Measurements from ENCODE around the gene FBXO31. TPM values are rescaled to one million over a fixed set of nuclear protein-coding genes. Genes with fewer than 3 reads are reported as not detected.

The FBXO31 gene, protein sequence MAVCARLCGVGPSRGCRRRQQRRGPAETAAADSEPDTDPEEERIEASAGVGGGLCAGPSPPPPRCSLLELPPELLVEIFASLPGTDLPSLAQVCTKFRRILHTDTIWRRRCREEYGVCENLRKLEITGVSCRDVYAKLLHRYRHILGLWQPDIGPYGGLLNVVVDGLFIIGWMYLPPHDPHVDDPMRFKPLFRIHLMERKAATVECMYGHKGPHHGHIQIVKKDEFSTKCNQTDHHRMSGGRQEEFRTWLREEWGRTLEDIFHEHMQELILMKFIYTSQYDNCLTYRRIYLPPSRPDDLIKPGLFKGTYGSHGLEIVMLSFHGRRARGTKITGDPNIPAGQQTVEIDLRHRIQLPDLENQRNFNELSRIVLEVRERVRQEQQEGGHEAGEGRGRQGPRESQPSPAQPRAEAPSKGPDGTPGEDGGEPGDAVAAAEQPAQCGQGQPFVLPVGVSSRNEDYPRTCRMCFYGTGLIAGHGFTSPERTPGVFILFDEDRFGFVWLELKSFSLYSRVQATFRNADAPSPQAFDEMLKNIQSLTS
- total RNA-seq = 31.4 and 50.4 TPM in 2 replicates

DNA sequence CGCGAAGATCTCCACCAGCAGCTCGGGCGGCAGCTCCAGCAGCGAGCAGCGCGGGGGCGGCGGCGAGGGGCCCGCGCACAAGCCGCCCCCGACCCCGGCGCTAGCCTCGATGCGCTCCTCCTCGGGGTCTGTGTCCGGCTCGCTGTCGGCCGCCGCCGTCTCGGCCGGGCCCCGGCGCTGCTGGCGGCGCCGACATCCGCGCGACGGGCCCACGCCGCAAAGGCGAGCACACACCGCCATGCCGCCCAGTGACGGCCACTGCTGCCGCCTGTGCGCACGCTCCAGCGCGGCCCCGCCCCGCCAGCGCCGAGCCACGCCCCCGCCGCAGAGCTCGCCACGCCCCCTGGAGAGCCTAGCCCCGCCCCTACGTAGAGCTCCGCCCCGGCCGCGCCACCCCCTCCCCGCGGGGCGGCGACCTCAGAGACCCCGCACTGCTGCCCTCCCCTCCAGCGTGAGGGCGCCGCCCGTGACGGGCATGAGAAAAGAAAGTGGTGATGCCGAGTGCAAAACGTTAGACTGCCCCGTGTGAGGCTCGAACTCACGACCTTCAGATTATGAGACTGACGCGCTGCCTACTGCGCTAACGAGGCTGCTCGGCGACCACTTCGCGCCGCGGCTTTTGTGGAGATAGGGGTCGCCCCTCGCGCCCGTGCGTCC, at the start of gene FBXO31:
TSS of gene FBXO31 (minus strand) at position 272 of the 657 bp plus-strand sequence. CDS start at position 240, 32 bp downstream.

DNA sequence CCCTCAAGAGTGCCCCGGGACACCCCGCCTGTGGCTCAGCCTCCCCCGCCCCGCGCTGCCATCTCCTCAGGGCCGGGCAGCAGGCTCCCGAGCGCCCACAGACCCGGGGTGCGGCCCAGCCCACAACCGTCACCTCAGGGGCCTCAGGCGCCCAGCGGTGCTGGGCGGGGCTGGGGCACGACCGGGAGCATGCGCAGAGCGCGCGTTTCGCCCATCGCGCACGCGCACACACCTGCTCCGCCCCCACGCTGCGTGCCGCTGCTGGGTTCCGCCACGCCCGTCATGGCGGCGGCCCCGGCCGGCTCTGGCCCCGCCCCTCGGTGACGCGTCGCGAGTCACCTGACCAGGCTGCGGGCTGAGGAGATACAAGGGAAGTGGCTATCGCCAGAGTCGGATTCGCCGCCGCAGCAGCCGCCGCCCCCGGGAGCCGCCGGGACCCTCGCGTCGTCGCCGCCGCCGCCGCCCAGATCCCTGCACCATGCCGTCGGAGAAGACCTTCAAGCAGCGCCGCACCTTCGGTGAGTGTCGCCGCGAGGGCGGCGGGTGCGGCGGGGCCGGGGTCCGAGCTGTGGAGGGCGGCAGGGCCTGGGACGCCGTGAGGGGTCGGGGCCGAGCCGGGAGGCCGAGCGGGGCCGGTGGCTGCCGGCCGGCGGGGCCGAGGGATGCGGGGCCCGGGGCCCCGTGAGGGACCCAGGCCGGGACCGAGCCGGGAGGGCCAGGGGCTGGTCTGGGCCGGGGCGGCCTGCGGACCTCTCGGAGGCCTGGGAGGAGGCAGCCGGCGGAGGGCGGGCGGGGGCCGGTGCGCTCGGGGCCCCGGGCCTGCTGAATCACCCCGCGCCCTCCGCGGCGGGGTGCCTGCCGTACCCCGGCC, 8.6 kb upstream of the FBXO31 start, which contains the start of gene MAP1LC3B:
TSS of gene MAP1LC3B (plus strand) at position 387 of the 871 bp plus-strand sequence. CDS start at position 479, 92 bp downstream.

DNA sequence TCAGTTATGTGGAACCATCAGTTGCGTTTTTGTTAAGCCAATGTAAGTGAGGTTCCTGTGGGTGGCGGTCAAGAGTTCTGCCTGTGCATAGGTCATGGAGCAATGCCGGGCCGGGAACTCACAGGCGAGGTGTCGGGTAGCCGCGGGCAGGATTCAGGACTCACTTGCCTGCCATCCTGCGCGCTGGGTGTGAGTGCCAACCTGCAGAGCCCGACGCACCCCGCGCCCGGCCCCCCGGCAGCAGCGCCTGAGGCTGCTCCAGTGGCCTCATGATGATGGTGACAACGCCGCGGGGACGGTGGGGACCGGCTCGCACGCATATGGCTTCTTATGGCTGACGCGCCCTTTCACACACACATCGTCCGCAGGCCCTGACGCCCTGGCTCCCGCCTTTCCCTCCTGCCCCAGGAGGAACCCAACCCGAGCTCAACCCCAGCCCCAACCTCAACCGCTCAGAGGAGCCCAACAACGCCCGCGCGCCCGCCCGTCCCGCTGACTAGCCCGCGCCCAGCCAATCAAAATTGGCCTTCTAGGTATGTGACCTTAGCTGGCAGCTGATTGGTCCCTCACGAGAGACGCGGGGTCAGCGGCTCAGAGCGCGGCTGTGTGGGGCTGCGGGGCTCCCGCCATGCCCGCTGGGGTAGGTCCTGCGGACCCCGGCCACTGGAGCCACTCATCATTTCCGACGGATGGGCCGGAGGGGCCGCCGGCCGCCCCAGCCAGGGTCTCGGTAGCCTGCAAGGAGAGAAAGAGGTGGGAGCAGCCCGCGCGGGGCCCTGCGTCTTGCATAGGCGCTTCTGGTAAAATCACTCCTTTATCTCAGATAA, 66.4 kb downstream of the FBXO31 start, which contains the start of gene C16orf95:
TSS of gene C16orf95 (minus strand) at position 470 of the 827 bp plus-strand sequence. CDS start at position 320, 150 bp downstream.

Other genes with a start within 250 kb of the FBXO31 start
- 1.9 and 2.1 TPM in 2 replicates for gene C16orf95, start 66.4 kb downstream of the FBXO31 start, total RNA-seq
- 115 and 118 TPM in 2 replicates for gene MAP1LC3B, start 8.6 kb upstream of the FBXO31 start, total RNA-seq
- gene ZCCHC14, start 109.2 kb upstream of the FBXO31 start, total RNA-seq = 4.4 and 10.0 TPM in 2 replicates
- under 0.01 TPM in 2 replicates for gene JPH3, start 218.7 kb upstream of the FBXO31 start, total RNA-seq